H1 (cell line): Measurements from ENCODE around the gene HS6ST2. TPM values are rescaled to one million over a fixed set of nuclear protein-coding genes. Genes with fewer than 3 reads are reported as not detected.

Experiments
- CTCF ChIA-PET: fragments of 300-600 bp; sonication (Branson Sonifier 250); formaldehyde crosslinking; loops from one replicate; lab custom pipeline; 2021; ENCODE audit not compliant: partially characterized antibody; lab: Charles Lee
- POLR2A ChIA-PET: fragments of 300-600 bp; sonication (Branson Sonifier 250); formaldehyde crosslinking; loops from one replicate; lab custom pipeline; 2021; ENCODE audit warnings: inconsistent platforms; ENCODE audit not compliant: partially characterized antibody; lab: Charles Lee
- DNase-seq, 2 experiments: peaks; one replicate each; pipeline versions ENCODE4 v3.0.0 to v3.0.0-alpha.2; 2010 to 2022; ENCODE audit warnings: low spot score in 2 of 2, low read depth in 1 of 2, mixed read lengths in 1 of 2
- FAIRE-seq: peaks from 2 replicates; lab custom pipeline; 2011; peaks lifted over from hg19 to GRCh38; lab: Jason Lieb, UNC
- H2AFZ ChIP-seq: 2 replicates; pipeline ENCODE4 v1.8.1; 2012; ENCODE audit warnings: low read length, inconsistent platforms
- H2AK5ac ChIP-seq: 2 replicates; pipeline ENCODE4 v1.6.1; 2013; ENCODE audit warnings: low read depth, low read length
- H2BK120ac ChIP-seq: replicated peaks from 2 replicates; pipeline ENCODE3; 2013; ENCODE audit warnings: low read depth, low read length, inconsistent platforms
- H2BK12ac ChIP-seq: 2 replicates; pipeline ENCODE4 v1.6.1; 2013; ENCODE audit warnings: low read depth, low read length
- H2BK15ac ChIP-seq: 2 replicates; pipeline ENCODE4 v1.6.1; 2013; ENCODE audit warnings: low read length
- H2BK20ac ChIP-seq: 2 replicates; pipeline ENCODE4 v1.6.1; 2013; ENCODE audit warnings: low read length
- H2BK5ac ChIP-seq: 2 replicates; pipeline ENCODE4 v1.6.1; 2013; ENCODE audit warnings: low read depth, low read length
- H3K14ac ChIP-seq: 2 replicates; pipeline ENCODE4 v1.6.1; 2013; ENCODE audit warnings: inconsistent platforms; ENCODE audit not compliant: insufficient read length
- H3K18ac ChIP-seq: 2 replicates; pipeline ENCODE4 v1.6.1; 2013; ENCODE audit warnings: low read length; ENCODE audit errors: extremely low read depth
- H3K23ac ChIP-seq: 2 replicates; pipeline ENCODE4 v1.6.1; 2013; ENCODE audit warnings: inconsistent platforms; ENCODE audit not compliant: insufficient read length
- H3K23me2 ChIP-seq: 2 replicates; pipeline ENCODE4 v1.6.1; 2013; ENCODE audit warnings: low read depth, low read length
- H3K27ac ChIP-seq: 2 replicates; pipeline ENCODE4 v1.6.1; 2011; ENCODE audit warnings: low read depth, low read length, inconsistent platforms
- H3K27me3 ChIP-seq, 4 experiments: replicated peaks in 1 of 4; 1 replicate in 1 of 4; 2 replicates in 3 of 4; pipeline versions ENCODE4 v1.6.1 to v1.8.1; 2011 to 2013; ENCODE audit warnings: low read length in 3 of 4, mild to moderate bottlenecking in 3 of 4, inconsistent platforms in 2 of 4, mixed read lengths in 2 of 4, moderate library complexity in 1 of 4; ENCODE audit not compliant: control insufficient read depth in 3 of 4, insufficient read depth in 3 of 4; ENCODE audit errors: extremely low read depth in 1 of 4
- H3K36me3 ChIP-seq, 4 experiments: 2 replicates each; pipeline versions ENCODE4 v1.6.1 to v1.8.1; 2011 to 2013; ENCODE audit warnings: mild to moderate bottlenecking in 4 of 4, low read length in 3 of 4, moderate library complexity in 2 of 4, control low read depth in 1 of 4, inconsistent platforms in 1 of 4; ENCODE audit not compliant: insufficient read depth in 4 of 4, control insufficient read depth in 2 of 4
- H3K4ac ChIP-seq: replicated peaks from 2 replicates; pipeline ENCODE3; 2013; ENCODE audit warnings: low read length, low read depth, mixed read lengths, inconsistent platforms; ENCODE audit not compliant: insufficient read length
- H3K4me1 ChIP-seq, 4 experiments: replicated peaks in 1 of 4; 1 replicate in 1 of 4; 2 replicates in 3 of 4; pipeline versions ENCODE4 v1.6.1 to v1.8.1; 2011 to 2013; ENCODE audit warnings: low read length in 3 of 4, inconsistent platforms in 2 of 4, mixed read lengths in 1 of 4; ENCODE audit not compliant: insufficient read depth in 4 of 4, control insufficient read depth in 3 of 4
- H3K4me2 ChIP-seq, 2 experiments: 2 replicates each; pipeline versions ENCODE4 v1.6.1 to v1.8.1; 2011 to 2013; ENCODE audit warnings: low read depth in 2 of 2, low read length in 2 of 2, control low read depth in 1 of 2, inconsistent platforms in 1 of 2, mild to moderate bottlenecking in 1 of 2; ENCODE audit not compliant: insufficient read depth in 1 of 2
- H3K4me3 ChIP-seq, 4 experiments: fragments of 200-600, 300-600 bp in 1 of 4; sonication (generic), shearing (Covaris generic), sonication (Bioruptor Twin) in 1 of 4; 2 replicates each; pipeline versions ENCODE4 v1.5.1 to v1.8.1; 2011 to 2016; ENCODE audit warnings: low read length in 4 of 4, low read depth in 3 of 4, control low read depth in 2 of 4, inconsistent platforms in 2 of 4, mild to moderate bottlenecking in 2 of 4, mixed read lengths in 1 of 4, moderate library complexity in 1 of 4; ENCODE audit not compliant: insufficient read depth in 2 of 4; ENCODE audit errors: extremely low read depth in 1 of 4
- H3K56ac ChIP-seq: replicated peaks from 2 replicates; pipeline ENCODE3; 2013; ENCODE audit warnings: low read depth, mild to moderate bottlenecking, mixed read lengths, low read length, inconsistent platforms; ENCODE audit not compliant: insufficient read length
- H3K79me1 ChIP-seq: 2 replicates; pipeline ENCODE4 v1.6.1; 2013; ENCODE audit warnings: low read depth, low read length, control low read depth
- H3K79me2 ChIP-seq, 2 experiments: 2 replicates each; pipeline versions ENCODE4 v1.6.1 to v1.8.1; 2012 to 2013; ENCODE audit warnings: low read length in 2 of 2, mild to moderate bottlenecking in 2 of 2, inconsistent platforms in 1 of 2; ENCODE audit not compliant: insufficient read depth in 2 of 2, control insufficient read depth in 1 of 2
- H3K9ac ChIP-seq, 4 experiments: replicated peaks in 1 of 4; 1 replicate in 1 of 4; 2 replicates in 3 of 4; pipeline versions ENCODE4 v1.6.1 to v1.8.1; 2011 to 2013; ENCODE audit warnings: low read depth in 3 of 4, low read length in 3 of 4, control low read depth in 2 of 4, mild to moderate bottlenecking in 2 of 4, moderate library complexity in 2 of 4, inconsistent platforms in 1 of 4; ENCODE audit errors: extremely low read depth in 1 of 4
- H3K9me3 ChIP-seq, 2 experiments: 2 replicates each; pipeline versions ENCODE4 v1.6.1 to v1.8.1; 2012 to 2013; ENCODE audit warnings: mild to moderate bottlenecking in 2 of 2, moderate library complexity in 2 of 2, control low read depth in 1 of 2, inconsistent platforms in 1 of 2, low read depth in 1 of 2, low read length in 1 of 2, mixed read lengths in 1 of 2; ENCODE audit not compliant: insufficient read depth in 2 of 2
- H4K20me1 ChIP-seq, 2 experiments: replicated peaks in 1 of 2; 2 replicates each; pipeline versions ENCODE3 to v1.8.1; 2011 to 2013; ENCODE audit warnings: inconsistent platforms in 2 of 2, low read length in 2 of 2, mild to moderate bottlenecking in 1 of 2; ENCODE audit not compliant: insufficient read depth in 2 of 2, control insufficient read depth in 1 of 2
- H4K5ac ChIP-seq: 2 replicates; pipeline ENCODE4 v1.6.1; 2013; ENCODE audit warnings: low read length, low read depth, mixed read lengths, inconsistent platforms; ENCODE audit not compliant: insufficient read length
- H4K8ac ChIP-seq: 2 replicates; pipeline ENCODE4 v1.8.0; 2013; ENCODE audit warnings: mild to moderate bottlenecking, moderate library complexity, low read length, inconsistent platforms; ENCODE audit not compliant: insufficient read depth; ENCODE audit errors: extremely low read depth
- H4K91ac ChIP-seq: replicated peaks from 2 replicates; pipeline ENCODE3; 2013; ENCODE audit warnings: low read length, mixed read lengths, inconsistent platforms; ENCODE audit not compliant: insufficient read length
- ASH2L ChIP-seq: fragments of 200-600, 300-600 bp; sonication (generic); IDR thresholded peaks from one replicate; pipeline ENCODE4 v1.7.1; 2017; ENCODE audit warnings: low read length
- BCL11A ChIP-seq, 2 experiments: IDR thresholded peaks; one replicate each; pipeline ENCODE4 v1.6.1; 2011; ENCODE audit warnings: low read depth in 2 of 2, low read length in 2 of 2, mild to moderate bottlenecking in 2 of 2
- CEBPB ChIP-seq: IDR thresholded peaks from 2 replicates; pipeline ENCODE4 v1.6.1; 2012; ENCODE audit warnings: low read depth, low read length
- HDAC2 ChIP-seq, 2 experiments: fragments of 300-600 bp in 1 of 2; sonication (generic) in 1 of 2; IDR thresholded peaks; 2 replicates each; pipeline ENCODE4 v1.6.1; 2011 to 2012; ENCODE audit warnings: low read depth in 2 of 2, low read length in 2 of 2, mild to moderate bottlenecking in 2 of 2, moderate library complexity in 2 of 2, borderline replicate concordance in 1 of 2, inconsistent platforms in 1 of 2
- SP1 ChIP-seq: IDR thresholded peaks from 2 replicates; pipeline ENCODE4 v1.6.1; 2011; ENCODE audit warnings: low read depth, low read length
- TAF1 ChIP-seq: IDR thresholded peaks from 2 replicates; pipeline ENCODE4 v1.6.1; 2011; ENCODE audit warnings: mild to moderate bottlenecking, low read depth, low read length
- WGBS, 2 experiments: shearing (Covaris generic) in 1 of 2; methylation state at CpG; one replicate each; pipeline versions ENCODE4 v1.1.6 to v1.1.7; 2013 to 2015; ENCODE audit warnings: low lambda C conversion rate in 2 of 2, mixed read lengths in 2 of 2, inconsistent platforms in 1 of 2, low coverage in 1 of 2, missing lambda C conversion rate in 1 of 2; ENCODE audit not compliant: insufficient replicate concordance in 2 of 2, insufficient coverage in 1 of 2, insufficient read length in 1 of 2; ENCODE audit errors: extremely low coverage in 1 of 2, missing lambda C conversion rate in 1 of 2; 5-methylcytosine and 5-hydroxymethylcytosine counted together
- polyA plus RNA-seq, 7 experiments: library from polyadenylated mRNA; depleted of rRNA in 3 of 7; stranded (reverse) in 5 of 7; unstranded in 2 of 7; fragments of >200 nt in 5 of 7; fragments of 200-250 nt in 2 of 7; gene quantifications; 1 replicate in 5 of 7; 2 replicates in 1 of 7; 4 replicates in 1 of 7; pipeline versions ENCODE4 v1.2.1 to v1.2.3, GENCODE V29; 2011 to 2013; ENCODE audit warnings: missing spikeins in 2 of 7, mixed read lengths in 2 of 7
- total RNA-seq: library from RNA; stranded (reverse); fragmentation: NEBNext Ultra II Directional; extraction: Animal tissue kit (Norgen Biotek cat#: 25700); gene quantifications from 2 replicates; pipeline ENCODE4 v1.2.1, GENCODE V29; 2021

HS6ST2 gene
- total and polyA plus RNA-seq, 2 of the 8 experiments (the other 6 are each of a cell fraction or from before 2014, with no cell fraction given), result 3.9 TPM

DNA sequence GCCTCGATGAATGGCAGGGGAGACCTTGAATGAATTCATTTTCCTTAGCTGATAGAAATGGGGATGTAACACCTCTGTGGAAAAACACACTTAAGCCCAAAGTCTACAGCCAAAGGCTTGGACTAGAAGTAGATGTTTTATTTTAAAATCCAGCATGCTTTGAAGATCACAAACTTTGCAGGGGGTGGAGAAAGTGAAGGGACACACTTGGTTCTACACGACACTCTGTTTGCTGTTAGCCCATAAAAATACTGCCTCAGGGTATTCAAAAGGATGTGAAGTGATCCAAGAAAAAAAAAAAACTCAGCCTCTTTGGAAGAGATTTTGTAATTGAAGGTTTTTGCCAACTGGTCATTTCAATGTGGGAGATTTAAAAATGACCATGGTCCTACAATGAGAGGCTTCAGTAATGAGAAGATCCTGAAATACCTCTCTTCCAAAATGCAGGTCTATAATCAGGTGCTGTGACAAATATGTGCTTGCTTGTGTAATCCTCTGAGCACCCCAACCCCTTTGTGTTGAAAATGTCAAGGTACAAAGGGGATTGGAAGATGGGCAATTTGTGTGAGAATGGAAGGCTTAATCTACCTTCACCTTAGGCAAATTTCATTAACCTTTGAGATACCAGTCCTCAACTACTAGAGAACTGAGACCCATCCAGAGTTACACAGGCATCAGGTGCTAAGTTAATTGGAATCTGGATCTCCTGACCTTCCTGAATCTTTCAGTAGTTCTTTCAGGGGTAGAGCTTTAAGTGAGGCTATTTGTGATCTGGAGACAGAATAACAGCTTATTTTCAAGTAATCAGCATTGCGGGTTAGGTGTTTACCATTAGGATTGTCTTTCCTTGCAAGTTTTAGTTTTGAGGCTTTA lies 82.5 kb downstream of the HS6ST2 start:
- no peaks in the 10 kb centered on the region for H3K27me3 ChIP-seq
- H3K4me3 ChIP-seq, result peak overlapping the region; percentile 2 to 48 (median 13); a peak in 5 of 8 replicates
- peak overlapping the region; percentile 87; the same call in 1 of the 2 replicates for H2BK5ac ChIP-seq
- H3K79me1 ChIP-seq, result no peaks in the 10 kb centered on the region
- H3K18ac ChIP-seq, result no peak overlapping the region; the same call in 1 of the 2 replicates
- H2BK15ac ChIP-seq, result no peak overlapping the region
- H2BK20ac ChIP-seq, result no peak overlapping the region
- H4K91ac ChIP-seq, result peak overlapping the region; percentile 70
- no peaks in the 10 kb centered on the region for H3K9me3 ChIP-seq
- no peak overlapping the region for H2AK5ac ChIP-seq
- H3K4me2 ChIP-seq, result peak overlapping the region; percentile 65 to 85
- DNase-seq, result peak in 1 of 2 experiments; percentile 9
- no peak overlapping the region; the same call in 1 of the 2 replicates for H3K27ac ChIP-seq
- H3K56ac ChIP-seq, result peak overlapping the region; percentile 4
- H3K14ac ChIP-seq, result no peak overlapping the region
- H3K4me1 ChIP-seq, result peaks cover 4 to 22% (median 13%) of the 10 kb centered on the region in 4 experiments; a peak in 5 of 7 replicates
- 0 out of 2 replicates have a peak overlapping the region, but pooled peaks have one; percentile 60 for H2BK12ac ChIP-seq
- no peak overlapping the region for H3K9ac ChIP-seq
- CTCF ChIA-PET, result interaction anchor here (0.8 to 1.2 kb wide), 3 partner anchors 35 to 73 kb away, joined by 3 to 5 read pairs (median 4); no protein-coding TSS in a partner anchor
- 25% methylated on average over 2 of the region's 3 CpGs; no CpG with 5 or more reads in 1 of the 2 experiments for WGBS, 2 experiments
- peak overlapping the region; percentile 37 for H2BK120ac ChIP-seq
- no peak overlapping the region for H2AFZ ChIP-seq
- H3K4ac ChIP-seq, result peak overlapping the region; percentile 41
- no peak overlapping the region for H4K5ac ChIP-seq
- POLR2A ChIA-PET, result no interaction called here
- H3K23me2 ChIP-seq, result 0 out of 2 replicates have a peak, but pooled peaks cover 3% of the 10 kb centered on the region
- FAIRE-seq, result peak; percentile 96
- no peaks in the 10 kb centered on the region for H4K20me1 ChIP-seq
- H3K36me3 ChIP-seq, result no peaks in the 10 kb centered on the region
- H3K79me2 ChIP-seq, result no peaks in the 10 kb centered on the region
- H3K23ac ChIP-seq, result no peak overlapping the region
- no peak overlapping the region for H4K8ac ChIP-seq
- 0 out of 2 replicates have a peak, but pooled peaks have one; percentile 27 for TF ChIP-seq SP1
- TF ChIP-seq CEBPB, result peak; percentile 46; the same call in 1 of the 2 replicates
- 0 out of 4 replicates have a peak, but pooled peaks of 1 of the 2 experiments have one; percentile 20 for TF ChIP-seq HDAC2 (IDR thresholded peaks at IDR 0.05; ENCODE audit: borderline replicate concordance in 1 of 2, low read depth in 2 of 2, low read length in 2 of 2)
- no peak for TF ChIP-seq TAF1
- TF ChIP-seq ASH2L, result peak; percentile 53
- no peak for TF ChIP-seq BCL11A (IDR thresholded peaks at IDR 0.05; ENCODE audit: low read depth in 2 of 2, low read length in 2 of 2)
